Fibroblast of villous mesenchyme (primary cell): ENCODE results near the gene AURKA. TPM values are rescaled to one million over a fixed set of nuclear protein-coding genes. Genes with fewer than 3 reads are reported as not detected.
"Not testable (repeated sequence)": the region's sequence is repeated elsewhere in the genome, so short reads cannot be mapped to it uniquely, and the experiment has no call there.

ENCODE experiments used
- DNase-seq: peaks from one replicate; pipeline ENCODE4 v3.0.0-alpha.2; 2010; ENCODE audit warnings: low read depth
- H3K4me3 ChIP-seq: 2 replicates; pipeline ENCODE4 v1.5.1; 2011; ENCODE audit warnings: low read depth, mild to moderate bottlenecking, low read length
- total RNA-seq: library from RNA; depleted of rRNA; stranded (reverse); fragments of >200 nt; gene quantifications from 2 replicates; pipeline ENCODE4 v1.2.3, GENCODE V29; 2012
- TF ChIP-seq, protein P1 (sequence below): IDR thresholded peaks from 2 replicates; pipeline ENCODE4 v1.5.1; 2012; ENCODE audit warnings: low read depth, mild to moderate bottlenecking, low read length; ENCODE audit not compliant: insufficient read depth

Gene AURKA
- total RNA-seq, 1 donor, result 57.0 TPM

DNA sequence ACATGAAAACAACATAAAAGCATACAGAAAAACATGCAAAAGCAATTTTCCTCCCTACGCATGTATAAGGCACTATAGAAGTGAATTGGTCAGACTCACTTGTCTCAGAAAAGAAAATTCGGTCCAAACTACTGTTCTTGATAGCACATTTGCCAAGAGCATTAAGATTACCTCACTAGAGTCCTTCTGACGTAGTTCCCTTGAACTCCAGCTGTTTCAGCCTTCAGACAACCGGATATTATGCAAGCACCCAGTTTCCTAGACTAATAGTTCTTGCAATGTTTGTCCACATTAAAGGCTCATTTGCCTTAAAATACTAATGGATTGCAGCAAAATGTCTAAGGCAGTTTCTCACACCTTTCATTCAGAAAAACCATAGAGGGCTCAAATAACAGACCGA lies 17.5 kb upstream of the AURKA start:
- TF ChIP-seq, protein P1, sequence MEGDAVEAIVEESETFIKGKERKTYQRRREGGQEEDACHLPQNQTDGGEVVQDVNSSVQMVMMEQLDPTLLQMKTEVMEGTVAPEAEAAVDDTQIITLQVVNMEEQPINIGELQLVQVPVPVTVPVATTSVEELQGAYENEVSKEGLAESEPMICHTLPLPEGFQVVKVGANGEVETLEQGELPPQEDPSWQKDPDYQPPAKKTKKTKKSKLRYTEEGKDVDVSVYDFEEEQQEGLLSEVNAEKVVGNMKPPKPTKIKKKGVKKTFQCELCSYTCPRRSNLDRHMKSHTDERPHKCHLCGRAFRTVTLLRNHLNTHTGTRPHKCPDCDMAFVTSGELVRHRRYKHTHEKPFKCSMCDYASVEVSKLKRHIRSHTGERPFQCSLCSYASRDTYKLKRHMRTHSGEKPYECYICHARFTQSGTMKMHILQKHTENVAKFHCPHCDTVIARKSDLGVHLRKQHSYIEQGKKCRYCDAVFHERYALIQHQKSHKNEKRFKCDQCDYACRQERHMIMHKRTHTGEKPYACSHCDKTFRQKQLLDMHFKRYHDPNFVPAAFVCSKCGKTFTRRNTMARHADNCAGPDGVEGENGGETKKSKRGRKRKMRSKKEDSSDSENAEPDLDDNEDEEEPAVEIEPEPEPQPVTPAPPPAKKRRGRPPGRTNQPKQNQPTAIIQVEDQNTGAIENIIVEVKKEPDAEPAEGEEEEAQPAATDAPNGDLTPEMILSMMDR, result no peak
- peak; percentile 94 for DNase-seq
- H3K4me3 ChIP-seq, result no peak overlapping the region

DNA sequence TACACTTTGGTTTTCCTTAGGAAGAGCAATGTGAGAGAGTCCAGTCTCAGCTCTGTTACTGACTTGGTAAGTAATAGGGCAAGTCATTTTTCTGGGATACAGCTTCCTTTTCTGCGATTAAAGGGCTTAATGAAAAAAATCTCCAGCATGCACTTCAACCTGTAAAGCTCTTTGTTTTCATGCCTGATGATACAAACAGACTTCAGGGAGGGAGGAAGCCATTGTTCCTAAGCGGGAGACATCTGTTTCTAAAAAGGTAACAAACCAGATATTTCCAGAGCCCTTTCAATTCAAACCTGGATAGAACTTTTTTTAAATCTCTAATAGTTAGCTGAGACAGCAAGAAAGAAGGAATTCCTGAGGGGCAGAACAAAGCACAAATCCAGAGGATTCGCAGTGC lies 14.9 kb upstream of the AURKA start:
- DNase-seq, result no peak
- no peak overlapping the region for H3K4me3 ChIP-seq
- TF ChIP-seq, protein P1, result no peak

DNA sequence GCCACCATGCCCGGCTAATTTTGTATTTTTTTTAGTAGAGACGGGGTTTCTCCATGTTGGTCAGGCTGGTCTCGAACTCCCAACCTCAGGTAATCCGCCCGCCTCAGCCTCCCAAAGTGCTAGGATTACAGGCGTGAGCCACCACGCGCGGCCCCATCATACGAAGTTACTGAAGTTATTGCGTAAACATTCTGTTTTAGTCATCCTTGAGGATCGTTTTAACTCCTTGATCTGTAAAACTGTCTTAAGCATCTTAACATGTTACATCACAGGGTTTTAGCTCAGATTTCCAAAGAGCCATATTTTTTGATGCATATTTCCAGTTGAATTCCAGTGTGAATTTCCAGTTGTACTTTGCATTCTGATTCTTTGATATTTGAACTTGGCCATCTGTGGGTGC lies 13.3 kb upstream of the AURKA start:
- H3K4me3 ChIP-seq, result not testable (repeated sequence)
- DNase-seq, result peak; percentile 70

DNA sequence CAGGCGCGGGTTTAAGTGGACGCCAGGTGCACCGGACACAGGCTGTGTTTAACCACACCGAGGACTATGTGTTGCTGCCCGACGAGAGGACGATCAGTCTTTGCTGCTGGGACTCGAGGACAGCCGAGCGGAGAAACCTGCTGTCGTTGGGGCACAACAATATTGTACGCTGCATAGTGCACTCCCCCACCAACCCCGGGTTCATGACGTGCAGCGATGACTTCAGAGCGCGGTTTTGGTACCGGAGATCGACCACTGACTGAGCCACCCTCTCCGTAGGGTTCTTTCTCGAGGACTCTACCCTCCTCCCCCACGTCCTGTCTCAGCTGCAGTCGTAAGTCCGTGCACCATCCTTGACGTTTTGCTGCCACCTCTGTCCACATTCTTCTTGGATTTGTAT lies 11.4 kb upstream of the AURKA start:
- no peak for DNase-seq
- TF ChIP-seq, protein P1, result no peak
- H3K4me3 ChIP-seq, result no peak overlapping the region

DNA sequence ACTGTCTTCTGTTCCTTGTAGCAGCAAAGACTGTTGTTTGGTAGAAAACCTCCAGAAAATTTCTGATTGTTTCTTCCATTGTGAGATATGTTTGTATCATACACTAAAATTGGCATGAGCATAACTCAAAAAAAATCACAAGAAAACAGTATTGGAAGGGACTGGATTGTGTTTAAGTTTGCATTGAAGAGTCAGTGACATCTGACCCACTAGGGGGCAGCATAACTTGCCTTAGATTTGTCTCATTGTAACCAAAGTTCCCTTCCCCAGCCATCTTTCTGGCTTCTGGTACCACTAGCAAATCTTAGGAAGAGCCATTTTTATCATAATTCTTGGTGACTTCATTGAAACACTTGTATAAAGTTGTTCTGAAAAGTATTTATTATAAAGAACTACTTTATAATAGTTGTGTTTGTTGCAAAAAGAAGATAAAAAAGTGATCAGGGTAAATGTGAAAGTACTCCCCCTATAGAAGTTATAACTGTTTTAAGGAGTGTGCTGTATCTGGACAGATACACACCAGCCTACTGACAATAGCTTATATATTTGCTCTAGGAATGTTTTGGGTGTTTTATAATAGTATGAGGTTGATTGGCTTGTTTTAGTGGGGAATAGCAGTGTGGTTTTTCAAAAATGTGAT lies 8.1 kb upstream of the AURKA start:
- TF ChIP-seq, protein P1, result peak; percentile 81
- DNase-seq, result peak; percentile 83
- no peak overlapping the region for H3K4me3 ChIP-seq

DNA sequence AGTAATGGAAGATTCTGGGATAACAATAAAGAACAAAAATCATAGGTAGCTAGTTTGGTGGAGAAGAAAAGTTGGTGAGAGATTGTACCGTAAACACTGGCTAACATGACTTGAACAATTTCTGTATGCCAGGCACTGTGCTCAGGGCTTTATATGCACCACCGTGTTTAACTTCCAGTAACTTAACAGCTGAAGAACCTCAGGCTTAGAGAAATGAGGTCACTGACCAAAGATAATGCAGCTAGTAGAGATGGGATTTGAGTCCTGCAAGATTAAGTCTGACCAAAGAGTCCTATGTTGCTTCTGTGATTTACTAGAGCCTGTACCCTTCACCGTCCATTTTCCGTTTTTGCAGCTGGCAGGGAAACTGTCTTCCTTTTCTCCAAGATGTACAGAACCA lies 3.2 kb upstream of the AURKA start:
- TF ChIP-seq, protein P1, result no peak
- peak; percentile 67 for DNase-seq
- H3K4me3 ChIP-seq, result no peak overlapping the region

DNA sequence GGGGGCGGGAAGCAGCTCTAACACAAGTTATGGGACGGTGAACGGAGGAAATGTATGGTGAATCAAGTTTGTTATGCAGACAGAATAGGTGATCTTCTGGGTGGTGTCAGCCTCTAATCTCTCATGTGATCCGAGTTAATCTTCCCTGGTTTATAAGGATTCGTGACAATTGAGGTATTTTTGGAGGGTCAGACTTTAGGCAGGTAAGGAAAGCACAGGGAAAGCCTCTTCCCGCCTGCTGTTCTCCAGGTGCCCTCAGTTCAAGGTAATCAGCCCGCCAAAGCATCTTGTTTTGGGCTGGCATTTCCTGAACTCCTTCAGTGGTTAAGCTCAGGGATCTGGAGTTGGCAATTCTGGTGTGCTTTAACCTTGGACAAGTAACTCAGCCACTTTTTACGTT lies 1.6 kb upstream of the AURKA start:
- no peak for DNase-seq
- H3K4me3 ChIP-seq, result peak overlapping the region; percentile 96
- TF ChIP-seq, protein P1, result no peak
